Dermis lymphatic vessel endothelial cell (primary cell): ENCODE measurements around the gene THBS1. TPM values are rescaled to one million over a fixed set of nuclear protein-coding genes. Genes with fewer than 3 reads are reported as not detected.

Experiments
- total RNA-seq: library from RNA; depleted of rRNA; stranded (reverse); fragments of >200 nt; gene quantifications from 2 replicates; pipeline ENCODE4 v1.2.1, GENCODE V29; 2014

THBS1 gene
- 2,941 and 6,983 TPM in 2 replicates for total RNA-seq

DNA sequence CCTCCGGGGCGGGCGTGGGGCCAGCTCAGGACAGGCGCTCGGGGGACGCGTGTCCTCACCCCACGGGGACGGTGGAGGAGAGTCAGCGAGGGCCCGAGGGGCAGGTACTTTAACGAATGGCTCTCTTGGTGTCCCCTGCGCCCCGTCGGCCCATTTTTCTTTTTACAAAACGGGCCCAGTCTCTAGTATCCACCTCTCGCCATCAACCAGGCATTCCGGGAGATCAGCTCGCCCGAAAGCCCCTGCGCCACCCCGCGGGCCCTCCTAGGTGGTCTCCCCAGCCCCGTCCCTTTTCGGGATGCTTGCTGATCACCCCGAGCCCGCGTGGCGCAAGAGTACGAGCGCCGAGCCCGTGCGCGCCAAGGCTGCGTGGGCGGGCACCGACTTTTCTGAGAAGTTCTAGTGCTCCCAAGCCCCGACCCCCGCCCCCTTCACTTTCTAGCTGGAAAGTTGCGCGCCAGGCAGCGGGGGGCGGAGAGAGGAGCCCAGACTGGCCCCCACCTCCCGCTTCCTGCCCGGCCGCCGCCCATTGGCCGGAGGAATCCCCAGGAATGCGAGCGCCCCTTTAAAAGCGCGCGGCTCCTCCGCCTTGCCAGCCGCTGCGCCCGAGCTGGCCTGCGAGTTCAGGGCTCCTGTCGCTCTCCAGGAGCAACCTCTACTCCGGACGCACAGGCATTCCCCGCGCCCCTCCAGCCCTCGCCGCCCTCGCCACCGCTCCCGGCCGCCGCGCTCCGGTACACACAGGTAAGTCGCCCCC lies at the start of gene THBS1:
Gene THBS1 (plus strand): TSS at position 595 of the 757 bp plus-strand sequence. CDS start 779 bp downstream, outside the sequence.

Other genes with a start within 250 kb of the THBS1 start
- 0.43 and 0.69 TPM in 2 replicates for gene FSIP1, start 201.8 kb downstream of the THBS1 start, total RNA-seq